GM23248 (cell line): ENCODE measurements around the gene SLC8A2. TPM values are rescaled to one million over a fixed set of nuclear protein-coding genes. Genes with fewer than 3 reads are reported as not detected.

Source experiments
- DNase-seq: peaks from one replicate; pipeline ENCODE4 v3.0.0-alpha.2; 2015
- H2AFZ ChIP-seq: fragments of 200-600 bp; sonication (generic); 2 replicates; pipeline ENCODE4 v1.6.1; 2016; ENCODE audit warnings: antibody characterized with exemption
- H3F3A ChIP-seq: fragments of 200-600 bp; sonication (generic); 2 replicates; pipeline ENCODE4 v1.6.1; 2016; ENCODE audit warnings: mild to moderate bottlenecking, antibody characterized with exemption, mixed run types; ENCODE audit not compliant: insufficient read depth
- H3K27ac ChIP-seq: fragments of 200-600 bp; sonication (generic); 2 replicates; pipeline ENCODE4 v1.5.1; 2016; ENCODE audit warnings: mild to moderate bottlenecking
- H3K27me3 ChIP-seq: fragments of 200-600 bp; sonication (generic); replicated peaks from 2 replicates; pipeline ENCODE4 v1.6.1; 2016; ENCODE audit warnings: mild to moderate bottlenecking; ENCODE audit not compliant: insufficient read depth
- H3K36me3 ChIP-seq: fragments of 200-600 bp; sonication (generic); 2 replicates; pipeline ENCODE4 v1.6.1; 2016; ENCODE audit warnings: low read depth, mild to moderate bottlenecking
- H3K4me1 ChIP-seq: fragments of 200-600 bp; sonication (generic); 2 replicates; pipeline ENCODE4 v1.6.1; 2016; ENCODE audit warnings: mild to moderate bottlenecking; ENCODE audit not compliant: insufficient read depth
- H3K4me2 ChIP-seq: fragments of 200-600 bp; sonication (generic); one replicate; pipeline ENCODE4 v1.6.1; 2016; ENCODE audit warnings: mild to moderate bottlenecking; ENCODE audit not compliant: unreplicated experiment
- H3K4me3 ChIP-seq: fragments of 200-600 bp; sonication (generic); 2 replicates; pipeline ENCODE4 v1.5.1; 2016; ENCODE audit warnings: mild to moderate bottlenecking
- H3K79me2 ChIP-seq: fragments of 200-600 bp; sonication (generic); 2 replicates; pipeline ENCODE4 v1.6.1; 2016; ENCODE audit warnings: mild to moderate bottlenecking; ENCODE audit not compliant: insufficient read depth
- H3K9ac ChIP-seq: fragments of 200-600 bp; sonication (generic); 2 replicates; pipeline ENCODE4 v1.6.1; 2016; ENCODE audit warnings: mild to moderate bottlenecking
- H3K9me2 ChIP-seq: fragments of 200-600 bp; sonication (generic); 2 replicates; pipeline ENCODE4 v1.6.1; 2016; ENCODE audit warnings: mixed run types, mild to moderate bottlenecking, moderate library complexity; ENCODE audit not compliant: insufficient read depth
- H3K9me3 ChIP-seq: fragments of 200-600 bp; sonication (generic); one replicate; pipeline ENCODE4 v1.6.1; 2017; ENCODE audit warnings: low read depth
- H4K20me1 ChIP-seq: fragments of 200-600 bp; sonication (generic); 2 replicates; pipeline ENCODE4 v1.6.0; 2016; ENCODE audit not compliant: insufficient read depth
- EZH2 ChIP-seq: fragments of 200-600 bp; sonication (generic); IDR thresholded peaks from 2 replicates; pipeline ENCODE4 v1.6.1; 2018; ENCODE audit warnings: antibody characterized with exemption, mild to moderate bottlenecking; ENCODE audit not compliant: insufficient read depth, poor library complexity, severe bottlenecking
- EZH2phosphoT487 ChIP-seq: fragments of 200-600 bp; sonication (generic); IDR thresholded peaks from 2 replicates; pipeline ENCODE4 v1.6.1; 2018; ENCODE audit warnings: antibody characterized with exemption, moderate library complexity, mild to moderate bottlenecking, low read depth; ENCODE audit not compliant: insufficient read depth
- WGBS, 2 experiments: methylation state at CpG; one replicate each; pipeline ENCODE4 v1.1.6; 2015 to 2017; ENCODE audit warnings: low lambda C conversion rate in 2 of 2, low coverage in 1 of 2; ENCODE audit errors: missing lambda C conversion rate in 2 of 2; 5-methylcytosine and 5-hydroxymethylcytosine counted together
- in situ Hi-C: fragments of 300-500 bp; cut with MboI; formaldehyde crosslinking; loops from 2 replicates; pipeline ENCODE4 v1.15.0; 2020
- polyA plus RNA-seq: library from polyadenylated mRNA; unstranded; fragments of >200 nt; fragmentation: Nextera tagmentation; extraction: Ambion mirVana; gene quantifications from 2 replicates; pipeline ENCODE4 v1.2.1, GENCODE V29; 2016
- total RNA-seq: library from RNA; depleted of rRNA; stranded (reverse); fragments of >200 nt; shearing (Covaris generic); gene quantifications from 2 replicates; pipeline ENCODE4 v1.2.3, GENCODE V29; 2014

The SLC8A2 gene
- total and polyA plus RNA-seq, 2 experiments from 2014 or later, result not detected

- DNase-seq, result no peak
- no peak overlapping the region for H3K9ac ChIP-seq
- no peak overlapping the region for H3K4me2 ChIP-seq
- no peaks in the 10 kb centered on the region for H3F3A ChIP-seq
- no peaks in the 10 kb centered on the region for H3K9me3 ChIP-seq
- H3K79me2 ChIP-seq, result peaks cover 21% of the 10 kb centered on the region
- TF ChIP-seq EZH2 (no peak), EZH2phosphoT487 (no peak)
- no peaks in the 10 kb centered on the region for H3K4me1 ChIP-seq
- no peaks in the 10 kb centered on the region for H3K27me3 ChIP-seq
- H2AFZ ChIP-seq, result no peak overlapping the region
- H3K27ac ChIP-seq, result no peak overlapping the region
- in situ Hi-C loops, result no loop called here
- 75 to 78% methylated on average over 5 of the region's 5 CpGs for WGBS, 2 experiments
- H3K4me3 ChIP-seq, result no peak overlapping the region
- no peaks in the 10 kb centered on the region for H3K9me2 ChIP-seq
- no peaks in the 10 kb centered on the region; the same call in 1 of the 2 replicates for H3K36me3 ChIP-seq
- no peaks in the 10 kb centered on the region for H4K20me1 ChIP-seq
Measured at GRCh38 chr19:47494211-47494547, 22.5 kb upstream of the SLC8A2 start.

- H4K20me1 ChIP-seq, result no peaks in the 10 kb centered on the region
- H3K79me2 ChIP-seq, result peaks cover 15% of the 10 kb centered on the region
- in situ Hi-C loops, result no loop called here
- H3K9me3 ChIP-seq, result no peaks in the 10 kb centered on the region
- H3K9ac ChIP-seq, result no peak overlapping the region
- no peaks in the 10 kb centered on the region; the same call in 1 of the 2 replicates for H3K36me3 ChIP-seq
- 86% methylated on average over 18 of the region's 18 CpGs for WGBS, 2 experiments
- DNase-seq, result no peak
- H3K9me2 ChIP-seq, result no peaks in the 10 kb centered on the region
- H3K27me3 ChIP-seq, result no peaks in the 10 kb centered on the region
- no peak overlapping the region for H3K4me3 ChIP-seq
- H3K4me2 ChIP-seq, result no peak overlapping the region
- TF ChIP-seq EZH2 (no peak), EZH2phosphoT487 (no peak)
- no peak overlapping the region for H3K27ac ChIP-seq
- no peaks in the 10 kb centered on the region for H3F3A ChIP-seq
- no peak overlapping the region for H2AFZ ChIP-seq
- H3K4me1 ChIP-seq, result no peaks in the 10 kb centered on the region
Measured at GRCh38 chr19:47493378-47494210, 21.9 kb upstream of the SLC8A2 start.

- H2AFZ ChIP-seq, result no peak overlapping the region
- no peaks in the 10 kb centered on the region for H3K4me1 ChIP-seq
- no peak overlapping the region for H3K27ac ChIP-seq
- no peak overlapping the region for H3K4me3 ChIP-seq
- H3F3A ChIP-seq, result no peaks in the 10 kb centered on the region
- no peak overlapping the region for H3K4me2 ChIP-seq
- WGBS, 2 experiments, result 66% methylated on average over 18 to 23 of the region's 23 CpGs
- no peak for DNase-seq
- H3K9ac ChIP-seq, result no peak overlapping the region
- TF ChIP-seq EZH2phosphoT487 (no peak), EZH2 (no peak)
- H3K27me3 ChIP-seq, result no peaks in the 10 kb centered on the region
- no peaks in the 10 kb centered on the region; the same call in 1 of the 2 replicates for H3K36me3 ChIP-seq
- in situ Hi-C loops, result no loop called here
- no peaks in the 10 kb centered on the region for H3K9me3 ChIP-seq
- no peaks in the 10 kb centered on the region for H4K20me1 ChIP-seq
- no peaks in the 10 kb centered on the region for H3K9me2 ChIP-seq
- H3K79me2 ChIP-seq, result peaks cover 14% of the 10 kb centered on the region
Measured at GRCh38 chr19:47492571-47493377, 21.1 kb upstream of the SLC8A2 start.

- Histone ChIP-seq H3K4me3 (no peak overlapping the region), H3K9me3 (no peaks in the 10 kb centered on the region), H3F3A (no peaks in the 10 kb centered on the region), H3K36me3 (no peaks in the 10 kb centered on the region; the same call in 1 of the 2 replicates), H3K79me2 (peaks cover 13% of the 10 kb centered on the region), H3K9ac (no peak overlapping the region), H2AFZ (no peak overlapping the region), H3K4me2 (no peak overlapping the region), H3K4me1 (no peaks in the 10 kb centered on the region), H3K27me3 (no peaks in the 10 kb centered on the region), H3K9me2 (no peaks in the 10 kb centered on the region), H4K20me1 (no peaks in the 10 kb centered on the region), H3K27ac (no peak overlapping the region)
- TF ChIP-seq EZH2, result no peak
- TF ChIP-seq EZH2phosphoT487, result no peak
- 82 to 85% methylated on average over 11 to 14 of the region's 14 CpGs for WGBS, 2 experiments
- in situ Hi-C loops, result no loop called here
- DNase-seq, result no peak
Measured at GRCh38 chr19:47492137-47492533, 20.4 kb upstream of the SLC8A2 start.
